Stimulated activated naive B cell treated with anti-CD40 and anti-IgM and Interleukin-4, amounts not matched to agents 10 μg/mL and 1 μg/mL and 100 μg/mL, for 72 hours (primary cell): Measurements from ENCODE around the gene FCN1.

Experiments used
- ATAC-seq, 2 donors: fragments of 150-1000 bp; cut with Tn5 transposase; replicated peaks; 2 replicates each; pipeline ENCODE4 v1.10.0; 2021; ENCODE audit warnings: moderate library complexity in 1 of 2
- DNase-seq: peaks from one replicate; pipeline ENCODE4 v3.0.0; 2021
- H3K27ac Mint-ChIP-seq: one replicate; pipeline ENCODE4 v1.8.0; 2022; ENCODE audit warnings: mild to moderate bottlenecking, mixed read lengths
- H3K27me3 Mint-ChIP-seq, 2 donors: one replicate each; pipeline ENCODE4 v1.8.0; 2022; ENCODE audit warnings: mixed read lengths in 2 of 2
- H3K36me3 Mint-ChIP-seq, 2 donors: one replicate each; pipeline ENCODE4 v1.8.0; 2022; ENCODE audit warnings: mixed read lengths in 2 of 2, mild to moderate bottlenecking in 1 of 2
- H3K4me1 Mint-ChIP-seq, 2 donors: one replicate each; pipeline ENCODE4 v1.8.0; 2022; ENCODE audit warnings: mixed read lengths in 2 of 2, mild to moderate bottlenecking in 1 of 2
- H3K4me3 Mint-ChIP-seq, 2 donors: one replicate each; pipeline ENCODE4 v1.8.0; 2022; ENCODE audit warnings: mild to moderate bottlenecking in 2 of 2, mixed read lengths in 2 of 2, moderate library complexity in 1 of 2
- H3K9me3 Mint-ChIP-seq, 2 donors: one replicate each; pipeline ENCODE4 v1.8.0; 2022; ENCODE audit warnings: mixed read lengths in 2 of 2, mild to moderate bottlenecking in 1 of 2

The FCN1 gene

DNA sequence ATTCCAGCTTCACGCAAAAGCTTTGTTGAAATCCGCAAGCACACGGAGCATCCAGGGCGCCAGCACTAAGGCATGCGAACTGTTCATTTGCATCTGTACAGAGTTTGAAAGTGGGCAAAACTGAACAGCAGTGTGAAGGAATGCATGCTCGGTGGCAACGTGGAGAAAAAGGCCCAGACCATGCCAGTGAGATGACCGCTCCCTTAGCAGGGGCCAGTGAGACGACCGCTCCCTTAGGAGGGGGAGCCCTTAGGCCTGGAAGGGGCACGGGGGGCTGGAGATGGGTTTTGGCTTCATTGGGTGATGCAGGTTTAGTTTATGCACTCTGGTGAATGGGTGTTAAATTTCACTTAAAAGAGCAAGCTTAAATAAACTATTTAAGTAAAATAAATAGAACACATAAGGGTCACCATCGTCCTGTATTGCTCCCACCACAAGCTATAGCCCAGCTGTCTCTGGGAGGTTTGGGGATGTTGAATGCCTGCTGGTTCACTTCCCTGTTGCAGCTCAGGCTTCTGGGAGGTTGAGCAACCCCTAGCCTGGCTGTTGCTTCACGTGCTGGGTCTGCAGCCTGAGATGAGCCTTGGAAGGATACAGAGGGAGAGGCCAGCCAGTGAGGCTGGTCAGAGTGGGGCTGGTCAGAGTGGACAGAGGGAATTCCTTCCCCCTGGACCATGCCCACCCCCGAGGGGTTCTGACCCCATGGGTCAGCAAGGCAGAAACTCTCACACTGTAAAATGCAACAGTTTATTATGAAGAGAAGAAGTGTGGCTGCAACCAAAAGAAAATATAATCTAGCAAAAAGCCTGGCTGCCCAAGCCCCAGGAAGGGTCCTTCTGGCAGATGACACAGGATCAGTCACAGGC is 4.6 kb upstream of the FCN1 start:
- Mint-ChIP-seq H3K4me3 (no peak overlapping the region), H3K9me3 (peaks cover 5 to 7% of the 10 kb centered on the region in 2 donors), H3K27me3 (peaks cover 8 to 32% of the 10 kb centered on the region in 2 donors), H3K4me1 (peaks cover 12 to 13% of the 10 kb centered on the region in 2 donors), H3K27ac (no peak overlapping the region), H3K36me3 (peaks cover 5 to 12% of the 10 kb centered on the region in 2 donors)
- ATAC-seq (no peak), DNase-seq (no peak)

- Mint-ChIP-seq H3K36me3 (peaks cover 5 to 12% of the 10 kb centered on the region in 2 donors), H3K27ac (no peak overlapping the region), H3K4me3 (no peak overlapping the region), H3K9me3 (peaks cover 5 to 7% of the 10 kb centered on the region in 2 donors), H3K27me3 (peaks cover 20 to 40% of the 10 kb centered on the region in 2 donors), H3K4me1 (peaks cover 2 to 6% of the 10 kb centered on the region in 2 donors)
- no peak for DNase-seq
- no peak for ATAC-seq
These were observed 1.6 kb upstream of the FCN1 start for GRCh38 chr9:134919303-134919702.

DNA sequence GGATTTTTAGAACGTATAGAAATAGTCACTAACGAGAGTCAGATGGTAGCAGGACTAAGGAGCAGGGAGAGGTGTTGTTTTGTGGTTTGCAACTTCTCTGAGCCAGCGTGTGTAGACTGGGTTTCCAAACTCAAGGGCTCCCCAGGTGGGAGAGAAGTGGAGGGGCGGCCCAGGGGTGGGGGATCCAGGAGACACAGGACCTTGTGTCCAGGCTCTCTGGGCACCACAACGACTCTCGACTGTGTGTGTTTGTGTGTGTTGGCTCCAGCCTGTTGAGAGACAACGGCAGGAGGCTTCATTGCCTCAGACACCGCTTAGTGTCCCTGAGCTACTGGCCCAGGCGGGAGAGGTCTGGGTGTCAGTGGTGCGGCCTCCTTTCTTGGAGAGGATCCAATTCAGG is 934 bp upstream of the FCN1 start:
- no peak overlapping the region for H3K27ac Mint-ChIP-seq
- peaks cover 5 to 12% of the 10 kb centered on the region in 2 donors for H3K36me3 Mint-ChIP-seq
- DNase-seq (no peak), ATAC-seq (no peak)
- H3K9me3 Mint-ChIP-seq = peaks cover 5 to 7% of the 10 kb centered on the region in 2 donors
- H3K4me3 Mint-ChIP-seq = no peak overlapping the region
- H3K27me3 Mint-ChIP-seq = peaks cover 18 to 43% of the 10 kb centered on the region in 2 donors
- peaks cover 2 to 6% of the 10 kb centered on the region in 2 donors for H3K4me1 Mint-ChIP-seq

DNA sequence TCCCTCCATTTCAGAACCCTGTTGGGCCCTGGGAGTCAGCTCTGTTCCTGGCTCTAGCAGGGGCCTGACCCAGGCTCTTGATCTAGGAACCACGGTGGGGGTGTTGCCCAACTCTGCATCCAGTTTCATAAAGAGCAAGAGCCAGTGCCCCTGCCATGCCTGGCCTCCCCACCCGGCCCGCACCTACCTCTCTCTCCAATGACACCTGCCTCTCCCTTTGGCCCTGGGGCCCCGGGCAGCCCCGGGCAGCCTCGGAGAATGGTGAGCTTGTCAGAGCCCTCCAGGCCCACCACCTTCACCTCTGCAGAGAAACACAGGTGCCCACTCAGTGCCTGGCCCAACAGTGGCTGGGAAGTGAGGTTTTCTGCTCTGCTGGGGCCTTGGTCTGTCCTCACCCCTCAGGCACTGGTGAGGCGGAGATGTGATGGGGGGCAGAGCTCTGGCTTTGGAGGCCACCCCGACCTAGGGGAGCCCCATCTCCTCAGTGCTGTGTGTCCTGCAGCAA is 1.5 kb downstream of the FCN1 start:
- Mint-ChIP-seq H3K36me3 (peaks cover 5 to 12% of the 10 kb centered on the region in 2 donors), H3K9me3 (peaks cover 5 to 7% of the 10 kb centered on the region in 2 donors), H3K4me3 (no peak overlapping the region), H3K4me1 (peaks cover 0 to 2% of the 10 kb centered on the region in 2 donors), H3K27me3 (peaks cover 16 to 54% of the 10 kb centered on the region in 2 donors), H3K27ac (no peak overlapping the region)
- DNase-seq (no peak), ATAC-seq (no peak)

GRCh38 chr9:134915046-134915985 is 2.4 kb downstream of the FCN1 start:
- ATAC-seq = no peak
- Mint-ChIP-seq H3K4me3 (no peak overlapping the region), H3K36me3 (peaks cover 5 to 12% of the 10 kb centered on the region in 2 donors), H3K4me1 (peaks cover 0 to 2% of the 10 kb centered on the region in 2 donors), H3K27ac (no peak overlapping the region), H3K9me3 (peaks cover 5 to 7% of the 10 kb centered on the region in 2 donors), H3K27me3 (peaks cover 23 to 58% of the 10 kb centered on the region in 2 donors)
- no peak for DNase-seq

DNA sequence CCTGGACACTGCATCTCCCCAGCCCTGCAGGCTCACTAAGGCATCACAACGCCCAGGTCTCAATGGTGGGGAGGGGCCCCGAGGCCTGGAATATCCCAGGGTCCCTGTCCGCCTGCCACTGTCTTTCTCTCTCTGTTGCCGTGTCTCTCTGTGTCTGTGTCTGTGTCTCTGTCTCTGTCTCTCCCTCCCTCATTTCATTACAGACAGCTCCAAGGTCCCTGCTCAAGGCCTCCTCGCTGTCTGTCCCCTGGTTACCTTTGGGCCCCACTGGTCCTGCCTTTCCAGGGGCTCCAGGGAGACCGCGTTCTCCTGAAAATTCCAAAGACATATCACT is 3.2 kb downstream of the FCN1 start:
- Mint-ChIP-seq H3K9me3 (peaks cover 0 to 3% of the 10 kb centered on the region in 2 donors), H3K36me3 (peaks cover 3 to 7% of the 10 kb centered on the region in 2 donors), H3K27ac (no peak overlapping the region)

DNA sequence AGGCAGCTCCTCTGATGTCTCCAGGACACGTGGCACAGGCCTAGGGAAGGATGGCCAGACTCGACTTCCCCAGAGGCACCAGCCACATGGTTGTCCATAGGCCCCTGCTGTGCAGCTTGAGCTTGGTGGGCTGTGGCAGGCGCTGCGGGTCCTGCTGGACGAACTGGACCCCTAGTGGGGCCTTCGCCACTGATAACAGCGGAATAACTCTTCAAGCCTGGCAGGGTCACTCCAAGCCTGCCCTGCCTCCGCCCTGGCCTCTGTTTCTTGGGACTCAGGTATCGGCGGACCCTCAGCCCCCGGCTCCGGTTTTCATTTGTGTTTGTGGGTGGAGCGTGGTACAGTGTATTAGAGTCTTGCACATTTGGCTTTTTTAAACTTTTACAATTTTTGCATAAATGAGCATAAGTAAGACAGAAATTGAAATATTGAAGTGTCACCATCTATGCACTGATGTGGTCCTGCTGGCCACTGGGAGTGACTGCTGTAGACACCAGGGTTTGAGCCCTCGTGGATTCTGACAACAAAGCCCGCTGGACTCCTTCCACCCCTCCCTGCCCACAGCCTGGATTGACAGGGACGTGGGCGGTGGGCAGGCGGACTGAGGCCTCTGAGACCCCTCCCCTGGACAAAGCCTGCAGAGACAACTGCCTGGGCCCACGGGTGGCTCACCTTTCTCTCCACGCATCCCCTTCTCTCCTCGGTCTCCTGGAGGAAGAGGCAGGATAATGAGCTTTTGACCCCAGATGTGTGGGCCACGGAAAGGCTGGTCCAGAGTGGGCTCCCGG is 3.8 kb downstream of the FCN1 start:
- ATAC-seq = no peak
- Mint-ChIP-seq H3K4me1 (peaks cover 0 to 2% of the 10 kb centered on the region in 2 donors), H3K27ac (no peak overlapping the region), H3K27me3 (peaks cover 32 to 66% of the 10 kb centered on the region in 2 donors), H3K36me3 (peaks cover 3 to 6% of the 10 kb centered on the region in 2 donors), H3K9me3 (peaks cover 0 to 3% of the 10 kb centered on the region in 2 donors), H3K4me3 (no peak overlapping the region)
- DNase-seq = no peak

More for the DNA sequence above, 3.2 kb downstream of the FCN1 start:
- peaks cover 30 to 61% of the 10 kb centered on the region in 2 donors for H3K27me3 Mint-ChIP-seq
- ATAC-seq (no peak), DNase-seq (no peak)
- H3K4me3 Mint-ChIP-seq = no peak overlapping the region
- H3K4me1 Mint-ChIP-seq = peaks cover 0 to 2% of the 10 kb centered on the region in 2 donors

- Mint-ChIP-seq H3K27me3 (peaks cover 32 to 70% of the 10 kb centered on the region in 2 donors), H3K4me3 (no peak overlapping the region), H3K4me1 (peaks cover 0 to 2% of the 10 kb centered on the region in 2 donors), H3K9me3 (no peaks in the 10 kb centered on the region), H3K27ac (no peak overlapping the region), H3K36me3 (no peaks in the 10 kb centered on the region)
- no peak for ATAC-seq
- no peak for DNase-seq
These were observed 4.5 kb downstream of the FCN1 start for GRCh38 chr9:134913041-134913712.

- no peak for ATAC-seq
- no peak for DNase-seq
- Mint-ChIP-seq H3K4me1 (no peaks in the 10 kb centered on the region), H3K27me3 (peaks cover 28 to 74% of the 10 kb centered on the region in 2 donors), H3K36me3 (no peaks in the 10 kb centered on the region), H3K27ac (no peak overlapping the region), H3K9me3 (no peaks in the 10 kb centered on the region), H3K4me3 (no peak overlapping the region)
These were observed 5.4 kb downstream of the FCN1 start for GRCh38 chr9:134912126-134912840.

DNA sequence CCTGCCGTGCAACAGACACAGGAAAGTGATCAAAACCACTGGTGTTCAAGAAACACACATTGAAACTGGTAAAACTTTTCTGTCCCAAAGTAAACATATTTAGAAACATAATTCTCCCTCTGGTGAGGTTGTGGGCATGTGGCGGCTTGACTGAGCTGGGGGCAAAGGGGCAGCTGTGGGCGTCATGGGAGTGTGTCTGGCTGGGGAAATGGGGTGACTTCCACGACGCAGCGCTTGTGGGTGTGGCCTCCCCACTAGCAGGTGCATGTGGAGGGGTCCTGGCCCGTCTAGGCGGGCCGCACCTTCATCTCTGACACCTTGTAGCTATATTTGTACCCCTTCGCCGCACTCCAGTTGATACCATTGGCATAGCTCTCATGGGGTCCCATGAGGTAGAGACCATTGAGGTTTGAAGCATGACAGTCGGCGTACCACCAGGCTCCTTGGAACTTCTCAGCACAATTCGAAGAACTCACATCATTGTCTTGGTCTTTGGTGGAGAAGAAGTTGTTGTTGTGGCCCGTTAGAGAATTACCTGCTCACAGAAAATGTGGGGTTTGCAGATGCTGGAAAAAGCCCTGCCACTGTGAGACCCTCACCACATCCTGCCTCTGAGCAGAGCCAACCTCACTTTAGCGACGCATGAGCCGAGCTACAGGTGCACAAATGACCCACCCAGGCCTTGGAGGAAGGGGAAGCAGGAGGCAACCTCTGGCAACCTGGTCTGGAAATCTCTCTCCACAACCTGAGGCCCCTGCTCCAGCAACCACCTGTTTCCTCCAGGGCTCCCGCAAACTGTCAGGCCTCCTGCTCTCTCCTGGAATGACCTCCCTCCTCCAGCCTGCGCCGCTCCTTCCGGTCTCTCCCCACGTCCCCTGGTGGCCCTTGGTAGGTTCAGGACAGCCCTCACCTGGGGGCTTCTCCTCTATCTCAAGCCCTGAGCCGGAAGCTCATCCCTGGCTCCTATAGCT is 7.9 kb downstream of the FCN1 start:
- no peaks in the 10 kb centered on the region for H3K36me3 Mint-ChIP-seq
- no peaks in the 10 kb centered on the region for H3K4me1 Mint-ChIP-seq
- peaks cover 0 to 3% of the 10 kb centered on the region in 2 donors for H3K9me3 Mint-ChIP-seq
- no peak overlapping the region for H3K4me3 Mint-ChIP-seq
- DNase-seq (no peak), ATAC-seq (no peak)
- H3K27me3 Mint-ChIP-seq = peaks cover 21 to 61% of the 10 kb centered on the region in 2 donors
- peak overlapping the region; percentile 68 for H3K27ac Mint-ChIP-seq

DNA sequence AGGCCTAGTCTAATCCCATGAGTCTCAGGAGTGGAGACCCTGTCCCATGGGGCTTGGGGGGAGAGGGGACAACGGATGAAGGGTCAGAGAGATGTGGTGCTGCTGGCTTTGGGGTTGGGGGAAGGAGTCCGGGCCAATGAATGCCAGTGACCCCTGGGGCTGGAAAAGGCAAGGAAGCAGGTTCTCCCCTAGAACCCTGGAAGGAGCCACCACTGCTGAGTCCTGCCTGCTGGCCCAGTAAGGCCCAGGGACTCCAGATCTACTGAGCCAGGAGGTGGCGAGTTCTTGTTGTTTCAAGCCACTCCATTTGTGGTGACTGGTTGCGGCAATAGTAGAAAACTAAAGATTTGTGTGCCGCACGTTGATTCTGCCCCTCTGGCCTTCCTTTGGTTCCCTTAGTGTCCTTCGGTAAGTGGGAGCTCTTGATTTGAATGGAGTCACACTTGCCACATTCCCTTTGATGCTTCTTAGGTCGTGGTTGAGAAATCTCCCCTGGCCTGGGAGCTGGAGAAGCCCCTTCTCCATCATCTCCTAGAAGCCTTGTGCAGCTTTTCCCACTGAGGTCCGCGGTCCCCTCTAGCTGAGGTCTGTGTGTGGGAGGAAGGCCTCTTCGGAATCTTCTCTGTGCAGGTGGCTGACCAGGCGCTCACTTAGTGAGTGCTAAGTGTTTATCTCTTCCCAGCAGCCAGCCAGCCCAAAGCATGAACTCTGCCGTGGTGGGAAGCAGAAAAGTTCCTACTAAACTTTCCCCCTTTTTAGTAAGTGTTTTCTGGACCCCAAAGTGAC is 9.0 kb downstream of the FCN1 start:
- Mint-ChIP-seq H3K9me3 (peaks cover 0 to 4% of the 10 kb centered on the region in 2 donors), H3K36me3 (no peaks in the 10 kb centered on the region), H3K4me3 (no peak overlapping the region), H3K27me3 (peaks cover 16 to 53% of the 10 kb centered on the region in 2 donors), H3K27ac (no peak overlapping the region), H3K4me1 (no peaks in the 10 kb centered on the region)
- ATAC-seq (no peak), DNase-seq (no peak)
